HG03558 (cell line): ENCODE data around the gene SPECC1L.
"Not testable (repeated sequence)": the region's sequence is repeated elsewhere in the genome, so short reads cannot be mapped to it uniquely, and the experiment has no call there.

Experiments
- ATAC-seq: cut with Tn5 transposase; IDR thresholded peaks from one replicate; pipeline ENCODE4 v1.9.1; 2021; ENCODE audit warnings: moderate number of reproducible peaks; ENCODE audit not compliant: unreplicated experiment; ENCODE audit errors: extremely low read depth

The SPECC1L gene

GRCh38 chr22:24270556-24271385 is at the start of gene SPECC1L:
Gene SPECC1L (plus strand): TSS chr22:24270831. CDS start chr22:24302232, 31,401 bp downstream.
- peak; percentile 74 for ATAC-seq

GRCh38 chr22:24224468-24224867 is 46.2 kb upstream of the SPECC1L start:
- ATAC-seq, result no peak

- ATAC-seq, result no peak
Observed at GRCh38 chr22:24225044-24225601, 45.5 kb upstream of the SPECC1L start.

- no peak for ATAC-seq
Observed at GRCh38 chr22:24225951-24226350, 44.7 kb upstream of the SPECC1L start.

GRCh38 chr22:24230911-24231656 is 39.5 kb upstream of the SPECC1L start:
- ATAC-seq, result no peak

- ATAC-seq, result no peak
Observed at GRCh38 chr22:24231706-24232105, 38.9 kb upstream of the SPECC1L start.

GRCh38 chr22:24232124-24232523 is 38.5 kb upstream of the SPECC1L start:
- no peak for ATAC-seq

GRCh38 chr22:24232725-24233124 is 37.9 kb upstream of the SPECC1L start:
- no peak for ATAC-seq

GRCh38 chr22:24233235-24233634 is 37.4 kb upstream of the SPECC1L start:
- ATAC-seq, result no peak

GRCh38 chr22:24233816-24234215 is 36.8 kb upstream of the SPECC1L start:
- ATAC-seq, result no peak

GRCh38 chr22:24235315-24235714 is 35.3 kb upstream of the SPECC1L start:
- ATAC-seq, result no peak

- ATAC-seq, result no peak
Observed at GRCh38 chr22:24236656-24237055, 34.0 kb upstream of the SPECC1L start.

- not testable (repeated sequence) for ATAC-seq
Observed at GRCh38 chr22:24238101-24238694, 32.4 kb upstream of the SPECC1L start.

- ATAC-seq, result no peak
Observed at GRCh38 chr22:24240381-24240780, 30.2 kb upstream of the SPECC1L start.

- not testable (repeated sequence) for ATAC-seq
Observed at GRCh38 chr22:24240985-24241692, 29.5 kb upstream of the SPECC1L start.

- ATAC-seq, result not testable (repeated sequence)
Observed at GRCh38 chr22:24243417-24243816, 27.2 kb upstream of the SPECC1L start.

GRCh38 chr22:24244144-24244787 is 26.4 kb upstream of the SPECC1L start:
- ATAC-seq, result no peak

- not testable (repeated sequence) for ATAC-seq
Observed at GRCh38 chr22:24245030-24245431, 25.6 kb upstream of the SPECC1L start, which contains the start of gene GGT5. Gene GGT5 (minus strand): TSS chr22:24245082. CDS start chr22:24244725, 357 bp downstream.
